ENCODE measurements around the gene SLC39A6.
"Not testable (repeated sequence)": the region's sequence is repeated elsewhere in the genome, so short reads cannot be mapped to it uniquely, and the experiment has no call there.

SLC39A6 gene

GRCh38 chr18:36129300-36130038 is at the start of gene SLC39A6, which contains the start of gene ELP2:
Gene SLC39A6, minus strand, starts transcription at chr18:36129340. Its CDS starts 2,333 bp downstream, at chr18:36127007.
Gene ELP2, plus strand, starts transcription at chr18:36129899. Its CDS starts 35 bp downstream, at chr18:36129934.
- TF ChIP-seq CTCF (conservative IDR thresholded peaks at IDR 0.05; ENCODE audit: low read depth, low read length): no peak
- H3K4me3 ChIP-seq (ENCODE audit: low read length): peak within 1 kb of the TSS; percentile 99
- peak; percentile 87 for DNase-seq (ENCODE audit: low read depth)

- no peak for DNase-seq (ENCODE audit: low read depth)
- no peak overlapping the region for H3K4me3 ChIP-seq (ENCODE audit: low read length)
- TF ChIP-seq CTCF (conservative IDR thresholded peaks at IDR 0.05; ENCODE audit: low read depth, low read length): no peak
Measured at GRCh38 chr18:36177913-36178312, 48.8 kb upstream of the SLC39A6 start.

- no peak for DNase-seq (ENCODE audit: low read depth)
- TF ChIP-seq CTCF (conservative IDR thresholded peaks at IDR 0.05; ENCODE audit: low read depth, low read length): no peak
- no peak overlapping the region for H3K4me3 ChIP-seq (ENCODE audit: low read length)
Measured at GRCh38 chr18:36176711-36177110, 47.6 kb upstream of the SLC39A6 start.

- no peak for DNase-seq (ENCODE audit: low read depth)
- no peak for TF ChIP-seq CTCF (conservative IDR thresholded peaks at IDR 0.05; ENCODE audit: low read depth, low read length)
- no peak overlapping the region for H3K4me3 ChIP-seq (ENCODE audit: low read length)
Measured at GRCh38 chr18:36176177-36176584, 47.0 kb upstream of the SLC39A6 start.

- DNase-seq (ENCODE audit: low read depth): no peak
- H3K4me3 ChIP-seq (ENCODE audit: low read length): no peak overlapping the region
- TF ChIP-seq CTCF (conservative IDR thresholded peaks at IDR 0.05; ENCODE audit: low read depth, low read length): no peak
Measured at GRCh38 chr18:36175481-36175880, 46.3 kb upstream of the SLC39A6 start.

GRCh38 chr18:36169938-36170337 is 40.8 kb upstream of the SLC39A6 start:
- DNase-seq (ENCODE audit: low read depth): no peak
- TF ChIP-seq CTCF (conservative IDR thresholded peaks at IDR 0.05; ENCODE audit: low read depth, low read length): no peak
- no peak overlapping the region for H3K4me3 ChIP-seq (ENCODE audit: low read length)

- H3K4me3 ChIP-seq (ENCODE audit: low read length); DNase-seq (ENCODE audit: low read depth): not testable (repeated sequence)
Measured at GRCh38 chr18:36168296-36168695, 39.2 kb upstream of the SLC39A6 start.

Data from retinal pigment epithelial cell (primary cell).